Thyroid gland (tissue), 4 donors: ENCODE data around the gene HIVEP3.

Source experiments
- CTCF ChIP-seq, 6 experiments: fragments of 200-600 bp in 3 of 6; fragments of 450-650 bp in 3 of 6; sonication (generic) in 3 of 6; IDR thresholded peaks; one replicate each; pipeline ENCODE4 v1.5.1; 2016 to 2019; ENCODE audit warnings: antibody characterized with exemption in 6 of 6, mild to moderate bottlenecking in 2 of 6, inconsistent platforms in 1 of 6, moderate library complexity in 1 of 6
- POLR2A ChIP-seq, 2 donors: fragments of 450-650 bp; IDR thresholded peaks; one replicate each; pipeline ENCODE4 v1.6.1; 2017; ENCODE audit warnings: antibody characterized with exemption in 2 of 2, mild to moderate bottlenecking in 2 of 2, moderate library complexity in 1 of 2

GRCh38 chr1:41557751-41558455 lies 360.8 kb downstream of the HIVEP3 start:
- TF ChIP-seq CTCF (IDR thresholded peaks at IDR 0.05) (no peak), POLR2A (IDR thresholded peaks at IDR 0.05) (no peak)
